ENCODE results near the gene POGK. TPM values are rescaled to one million over a fixed set of nuclear protein-coding genes. Genes with fewer than 3 reads are reported as not detected.

The POGK gene
- total RNA-seq, 1 donor from 2014 or later = 14.1 TPM

DNA sequence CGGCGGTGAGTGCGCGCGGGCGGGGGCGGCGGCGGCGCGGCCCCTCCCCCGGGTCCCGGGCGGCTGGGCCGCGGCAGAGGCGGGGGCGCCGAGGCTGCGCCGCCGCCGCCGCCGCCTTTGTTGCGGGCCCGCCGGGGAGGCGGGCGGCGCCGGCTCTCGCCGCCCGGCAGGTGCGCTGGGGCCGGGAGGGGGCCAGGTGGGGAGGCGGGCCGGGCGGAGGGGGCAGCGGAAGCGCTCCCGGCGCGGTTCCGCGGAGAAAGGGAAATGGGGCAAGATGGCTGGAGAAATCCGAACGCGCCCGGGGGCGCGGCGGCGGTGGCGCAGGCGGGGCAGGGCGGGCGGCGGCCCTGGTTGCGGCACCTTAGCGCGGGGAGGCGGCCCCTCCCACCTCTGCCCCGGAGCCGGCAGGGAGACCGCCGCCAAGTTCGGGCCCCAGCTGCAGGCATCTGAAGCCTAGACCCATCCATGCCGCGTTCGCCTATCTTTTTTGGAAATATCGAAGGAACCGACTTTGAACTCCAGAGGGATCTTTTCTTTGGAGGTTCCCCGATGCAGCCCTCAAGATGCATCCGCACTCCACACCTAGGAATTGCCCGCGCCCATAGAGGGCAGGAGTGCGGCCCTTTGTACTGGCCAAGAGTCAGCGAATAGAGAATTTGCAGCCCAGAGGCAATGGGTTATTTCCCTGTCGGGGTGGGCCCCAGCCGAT is 479 bp downstream of the POGK start:
- no peaks in the 10 kb centered on the region for H3K27me3 ChIP-seq (ENCODE audit: low read depth)
- H3K4me3 ChIP-seq = peak overlapping the region; percentile 82
- peaks cover 29% of the 10 kb centered on the region for H3K36me3 ChIP-seq
- TF ChIP-seq, protein P1, sequence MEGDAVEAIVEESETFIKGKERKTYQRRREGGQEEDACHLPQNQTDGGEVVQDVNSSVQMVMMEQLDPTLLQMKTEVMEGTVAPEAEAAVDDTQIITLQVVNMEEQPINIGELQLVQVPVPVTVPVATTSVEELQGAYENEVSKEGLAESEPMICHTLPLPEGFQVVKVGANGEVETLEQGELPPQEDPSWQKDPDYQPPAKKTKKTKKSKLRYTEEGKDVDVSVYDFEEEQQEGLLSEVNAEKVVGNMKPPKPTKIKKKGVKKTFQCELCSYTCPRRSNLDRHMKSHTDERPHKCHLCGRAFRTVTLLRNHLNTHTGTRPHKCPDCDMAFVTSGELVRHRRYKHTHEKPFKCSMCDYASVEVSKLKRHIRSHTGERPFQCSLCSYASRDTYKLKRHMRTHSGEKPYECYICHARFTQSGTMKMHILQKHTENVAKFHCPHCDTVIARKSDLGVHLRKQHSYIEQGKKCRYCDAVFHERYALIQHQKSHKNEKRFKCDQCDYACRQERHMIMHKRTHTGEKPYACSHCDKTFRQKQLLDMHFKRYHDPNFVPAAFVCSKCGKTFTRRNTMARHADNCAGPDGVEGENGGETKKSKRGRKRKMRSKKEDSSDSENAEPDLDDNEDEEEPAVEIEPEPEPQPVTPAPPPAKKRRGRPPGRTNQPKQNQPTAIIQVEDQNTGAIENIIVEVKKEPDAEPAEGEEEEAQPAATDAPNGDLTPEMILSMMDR (IDR thresholded peaks at IDR 0.05; ENCODE audit: borderline replicate concordance) = peak; percentile 35
- intact Hi-C loops (cut with micrococcal nuclease) = no loop called here
- no peaks in the 10 kb centered on the region for H3K9me3 ChIP-seq (replicated peaks)
- peak overlapping the region; percentile 96 for H3K27ac ChIP-seq (replicated peaks)
- peaks cover 63% of the 10 kb centered on the region for H3K4me1 ChIP-seq
- peak; percentile 61 for DNase-seq

DNA sequence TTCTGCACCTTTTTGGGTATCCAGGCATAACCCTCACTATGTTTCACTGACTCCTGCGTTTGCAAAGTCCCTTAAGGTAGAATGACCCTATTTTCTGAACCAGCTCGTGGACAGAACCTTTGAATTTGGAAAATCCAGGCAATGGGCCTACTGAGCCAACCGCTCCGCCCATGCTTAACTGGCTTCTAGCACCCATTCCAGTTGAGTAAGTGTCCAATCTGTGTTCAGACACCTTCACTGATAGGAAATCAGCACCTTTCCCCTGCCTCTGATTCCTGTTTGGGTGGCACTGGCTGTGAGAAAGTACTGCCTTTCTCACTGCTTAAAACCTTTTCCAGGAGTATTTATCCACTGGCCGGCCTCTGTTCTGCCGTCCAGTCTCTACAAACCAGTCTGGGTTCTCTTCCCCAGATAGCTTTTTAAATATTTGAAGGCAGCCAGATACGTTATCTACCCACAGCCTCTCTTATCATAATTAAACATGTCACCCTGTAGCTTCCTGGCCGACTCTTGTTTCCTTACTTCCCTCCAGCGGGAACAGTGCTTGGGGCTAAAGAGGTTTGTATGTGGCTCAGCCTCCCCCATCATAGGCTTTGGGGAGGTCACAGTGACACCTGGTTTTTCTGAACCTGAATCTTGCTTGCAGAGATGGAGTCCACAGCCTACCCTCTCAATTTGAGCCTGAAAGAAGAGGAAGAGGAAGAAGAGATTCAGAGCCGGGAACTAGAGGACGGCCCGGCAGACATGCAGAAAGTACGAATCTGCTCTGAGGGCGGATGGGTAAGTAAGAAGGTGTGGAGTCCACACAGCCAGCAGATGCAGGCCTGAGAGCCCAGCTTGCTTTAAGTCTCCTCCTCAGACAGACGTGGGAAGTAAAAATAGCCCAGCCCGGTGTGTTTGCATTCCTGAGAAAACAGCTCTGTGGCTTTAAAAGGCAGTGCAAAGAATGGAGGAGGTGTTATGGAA is 1.3 kb downstream of the POGK start:
- DNase-seq = no peak
- H3K4me3 ChIP-seq = peak overlapping the region; percentile 82
- intact Hi-C loops (cut with micrococcal nuclease) = no loop called here
- no peaks in the 10 kb centered on the region for H3K9me3 ChIP-seq (replicated peaks)
- H3K4me1 ChIP-seq = peaks cover 72% of the 10 kb centered on the region
- H3K36me3 ChIP-seq = peaks cover 36% of the 10 kb centered on the region
- H3K27ac ChIP-seq (replicated peaks) = peak overlapping the region; percentile 96
- TF ChIP-seq, protein P1 (IDR thresholded peaks at IDR 0.05; ENCODE audit: borderline replicate concordance) = no peak
- H3K27me3 ChIP-seq (ENCODE audit: low read depth) = no peaks in the 10 kb centered on the region

DNA sequence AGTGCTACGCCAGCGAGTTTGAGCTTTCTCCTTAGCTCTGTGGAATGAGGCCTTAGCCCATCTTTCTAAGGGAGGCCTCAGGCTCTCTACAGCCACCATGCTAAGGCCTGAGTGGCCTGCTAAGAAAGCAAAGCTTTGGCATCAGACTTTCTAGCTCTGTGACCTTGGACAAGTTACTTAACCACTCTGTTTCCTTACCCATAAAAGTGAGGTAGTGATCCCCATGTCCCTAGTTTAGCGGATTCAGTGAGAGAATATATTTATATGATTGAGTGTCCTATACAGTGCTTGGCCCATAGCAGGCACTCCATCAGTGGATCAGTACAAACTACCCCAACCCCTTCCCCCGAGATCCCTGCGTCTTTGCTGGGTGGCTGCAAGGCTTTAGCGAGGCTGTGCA is 4.0 kb downstream of the POGK start:
- H3K27me3 ChIP-seq (ENCODE audit: low read depth) = no peaks in the 10 kb centered on the region
- no peak for DNase-seq
- TF ChIP-seq, protein P1 (IDR thresholded peaks at IDR 0.05; ENCODE audit: borderline replicate concordance) = no peak
- intact Hi-C loops (cut with micrococcal nuclease) = no loop called here
- H3K36me3 ChIP-seq = peaks cover 63% of the 10 kb centered on the region
- peak overlapping the region; percentile 96 for H3K27ac ChIP-seq (replicated peaks)
- peaks cover 94% of the 10 kb centered on the region for H3K4me1 ChIP-seq
- H3K4me3 ChIP-seq = peak overlapping the region; percentile 46
- no peaks in the 10 kb centered on the region for H3K9me3 ChIP-seq (replicated peaks)

- peak overlapping the region; percentile 46 for H3K4me3 ChIP-seq
- no peaks in the 10 kb centered on the region for H3K27me3 ChIP-seq (ENCODE audit: low read depth)
- no peaks in the 10 kb centered on the region for H3K9me3 ChIP-seq (replicated peaks)
- intact Hi-C loops (cut with micrococcal nuclease) = no loop called here
- DNase-seq = no peak
- H3K27ac ChIP-seq (replicated peaks) = peak overlapping the region; percentile 96
- TF ChIP-seq, protein P1 (IDR thresholded peaks at IDR 0.05; ENCODE audit: borderline replicate concordance) = no peak
- peaks cover 69% of the 10 kb centered on the region for H3K36me3 ChIP-seq
- peaks cover 91% of the 10 kb centered on the region for H3K4me1 ChIP-seq
These were observed 4.7 kb downstream of the POGK start for GRCh38 chr1:166843769-166844596.

GRCh38 chr1:166844791-166845190 is 5.5 kb downstream of the POGK start:
- peaks cover 91% of the 10 kb centered on the region for H3K4me1 ChIP-seq
- intact Hi-C loops (cut with micrococcal nuclease) = no loop called here
- no peaks in the 10 kb centered on the region for H3K9me3 ChIP-seq (replicated peaks)

More at GRCh38 chr1:166844791-166845190, 5.5 kb downstream of the POGK start:
- peak overlapping the region; percentile 96 for H3K27ac ChIP-seq (replicated peaks)
- peak overlapping the region; percentile 46 for H3K4me3 ChIP-seq
- DNase-seq = no peak
- TF ChIP-seq, protein P1 (IDR thresholded peaks at IDR 0.05; ENCODE audit: borderline replicate concordance) = no peak
- no peaks in the 10 kb centered on the region for H3K27me3 ChIP-seq (ENCODE audit: low read depth)
- peaks cover 77% of the 10 kb centered on the region for H3K36me3 ChIP-seq
